HEK293 (cell line): ENCODE data around the gene LBX1.

Experiments
- CTCF ChIA-PET: fragments of 350-600 bp; formaldehyde crosslinking; extraction: SDS; loops from one replicate; lab custom pipeline; 2021; ENCODE audit warnings: antibody characterized with exemption; lab: Yijun Ruan, JAX
- POLR2A ChIA-PET: fragments of 300-600 bp; formaldehyde crosslinking; extraction: SDS; loops from one replicate; lab custom pipeline; 2020; ENCODE audit warnings: antibody characterized with exemption, inconsistent platforms; lab: Yijun Ruan, JAX
- H3K27ac ChIP-seq: fragments of 200-500 bp; sonication (Bioruptor generic); 2 replicates; pipeline ENCODE4 v1.5.1; 2014; ENCODE audit warnings: low read depth, low read length, control low read depth, inconsistent platforms; ENCODE audit errors: extremely low read depth
- H3K36me3 ChIP-seq, 2 experiments: fragments of 200-500 bp in 1 of 2; sonication (Bioruptor generic) in 1 of 2; 1 replicate in 1 of 2; 2 replicates in 1 of 2; pipeline ENCODE4 v1.5.1; 2014 to 2017; ENCODE audit warnings: inconsistent platforms in 2 of 2, low read length in 2 of 2; ENCODE audit not compliant: control insufficient read depth in 2 of 2, insufficient read depth in 1 of 2
- H3K4me1 ChIP-seq: fragments of 200-500 bp; sonication (Bioruptor generic); 2 replicates; pipeline ENCODE4 v1.5.1; 2014; ENCODE audit warnings: mild to moderate bottlenecking, low read length, inconsistent platforms; ENCODE audit not compliant: control insufficient read depth, insufficient read depth
- H3K4me3 ChIP-seq: 2 replicates; pipeline ENCODE4 v1.5.1; 2011; ENCODE audit warnings: low read depth, mild to moderate bottlenecking, control low read depth, low read length, moderate library complexity
- H3K9me3 ChIP-seq: fragments of 200-500 bp; sonication (Bioruptor generic); 2 replicates; pipeline ENCODE4 v1.5.1; 2014; ENCODE audit warnings: low read depth, low read length, inconsistent platforms; ENCODE audit not compliant: control insufficient read depth, insufficient read depth
- EGR2 ChIP-seq: fragments of 450-650 bp; formaldehyde crosslinking; IDR thresholded peaks from 2 replicates; pipeline ENCODE4 v1.5.1; 2016; ENCODE audit warnings: low read depth, missing biosample characterization, missing genetic modification characterization
- KLF10 ChIP-seq: fragments of 450-650 bp; IDR thresholded peaks from 2 replicates; pipeline ENCODE4 v1.5.1; 2018; ENCODE audit warnings: missing biosample characterization, mild to moderate bottlenecking, missing genetic modification characterization
- MEIS1 ChIP-seq: sonication (generic); formaldehyde crosslinking; IDR thresholded peaks from 2 replicates; pipeline ENCODE4 v1.8.1; 2022; ENCODE audit warnings: missing genetic modification reagents, mild to moderate bottlenecking, borderline replicate concordance
- MZF1 ChIP-seq: fragments of 450-650 bp; formaldehyde crosslinking; IDR thresholded peaks from 2 replicates; pipeline ENCODE4 v1.5.1; 2017; ENCODE audit warnings: missing biosample characterization, missing genetic modification characterization, borderline replicate concordance
- PRDM1 ChIP-seq: fragments of 450-650 bp; formaldehyde crosslinking; IDR thresholded peaks from 2 replicates; pipeline ENCODE4; 2016; ENCODE audit warnings: missing biosample characterization, missing genetic modification characterization
- RBAK ChIP-seq: fragments of 450-650 bp; formaldehyde crosslinking; IDR thresholded peaks from 2 replicates; pipeline ENCODE4 v1.5.1; 2016; ENCODE audit warnings: missing biosample characterization, missing genetic modification characterization
- SP2 ChIP-seq: fragments of 450-650 bp; formaldehyde crosslinking; IDR thresholded peaks from 2 replicates; pipeline ENCODE4 v1.5.1; 2016; ENCODE audit warnings: missing biosample characterization, missing genetic modification characterization
- SP7 ChIP-seq: fragments of 450-650 bp; formaldehyde crosslinking; IDR thresholded peaks from 2 replicates; pipeline ENCODE4 v1.5.1; 2016; ENCODE audit warnings: missing biosample characterization, missing genetic modification characterization
- ZNF10 ChIP-seq: fragments of 450-650 bp; formaldehyde crosslinking; IDR thresholded peaks from 2 replicates; pipeline ENCODE4 v1.5.1; 2017; ENCODE audit warnings: missing biosample characterization, missing genetic modification characterization
- ZNF121 ChIP-seq: fragments of 450-650 bp; formaldehyde crosslinking; IDR thresholded peaks from 2 replicates; pipeline ENCODE4 v1.5.1; 2016; ENCODE audit warnings: missing biosample characterization, missing genetic modification characterization
- ZNF2 ChIP-seq: fragments of 450-650 bp; formaldehyde crosslinking; IDR thresholded peaks from 2 replicates; pipeline ENCODE4 v1.5.1; 2016; ENCODE audit warnings: missing biosample characterization, missing genetic modification characterization
- ZNF221 ChIP-seq: fragments of 450-650 bp; formaldehyde crosslinking; IDR thresholded peaks from 2 replicates; pipeline ENCODE4 v1.5.1; 2017; ENCODE audit warnings: missing biosample characterization, missing genetic modification characterization, borderline replicate concordance
- ZNF341 ChIP-seq: fragments of 450-650 bp; formaldehyde crosslinking; IDR thresholded peaks from 2 replicates; pipeline ENCODE4; 2016; ENCODE audit warnings: low read depth, missing biosample characterization, missing genetic modification characterization
- ZNF510 ChIP-seq: fragments of 450-650 bp; formaldehyde crosslinking; IDR thresholded peaks from 2 replicates; pipeline ENCODE4 v1.5.1; 2018; ENCODE audit warnings: mild to moderate bottlenecking, missing genetic modification characterization, missing biosample characterization; ENCODE audit not compliant: insufficient replicate concordance
- ZNF544 ChIP-seq: fragments of 450-650 bp; formaldehyde crosslinking; IDR thresholded peaks from 2 replicates; pipeline ENCODE4 v1.5.0; 2017; ENCODE audit warnings: missing biosample characterization, missing genetic modification characterization
- ZNF549 ChIP-seq: fragments of 450-650 bp; IDR thresholded peaks from 2 replicates; pipeline ENCODE4 v1.5.1; 2018; ENCODE audit warnings: missing biosample characterization, missing genetic modification characterization, mild to moderate bottlenecking, inconsistent platforms, moderate library complexity
- ZNF626 ChIP-seq: fragments of 450-650 bp; sonication (Bioruptor Pico); formaldehyde crosslinking; IDR thresholded peaks from 2 replicates; pipeline ENCODE4 v1.5.1; 2018; ENCODE audit warnings: missing biosample characterization, missing genetic modification characterization, inconsistent platforms
- ZNF777 ChIP-seq: fragments of 450-650 bp; formaldehyde crosslinking; IDR thresholded peaks from 2 replicates; pipeline ENCODE4 v1.5.1; 2017; ENCODE audit warnings: missing biosample characterization, missing genetic modification characterization, borderline replicate concordance
- ZNF837 ChIP-seq: fragments of 450-650 bp; formaldehyde crosslinking; IDR thresholded peaks from 2 replicates; pipeline ENCODE4 v1.5.1; 2016; ENCODE audit warnings: missing biosample characterization, missing genetic modification characterization
- ZSCAN16 ChIP-seq: fragments of 450-650 bp; formaldehyde crosslinking; IDR thresholded peaks from 2 replicates; pipeline ENCODE4 v1.5.1; 2016; ENCODE audit warnings: missing biosample characterization, missing genetic modification characterization
- TF ChIP-seq, protein P1 (sequence below): fragments of 450-650 bp; formaldehyde crosslinking; IDR thresholded peaks from 2 replicates; pipeline ENCODE4 v1.5.1; 2017; ENCODE audit warnings: missing biosample characterization, missing genetic modification characterization
- TF ChIP-seq, protein P2 (sequence below): fragments of 450-650 bp; formaldehyde crosslinking; IDR thresholded peaks from 2 replicates; pipeline ENCODE4 v1.5.1; 2016; ENCODE audit warnings: missing biosample characterization, missing genetic modification characterization
- TF ChIP-seq, protein P3 (sequence below): fragments of 450-650 bp; formaldehyde crosslinking; IDR thresholded peaks from 2 replicates; pipeline ENCODE4 v1.5.1; 2017; ENCODE audit warnings: missing biosample characterization, missing genetic modification characterization
- TF ChIP-seq, protein P4 (sequence below): fragments of 450-650 bp; formaldehyde crosslinking; IDR thresholded peaks from 2 replicates; pipeline ENCODE4 v1.5.1; 2016; ENCODE audit warnings: missing biosample characterization, missing genetic modification characterization
- TF ChIP-seq, protein P5 (sequence below): fragments of 450-650 bp; formaldehyde crosslinking; IDR thresholded peaks from 2 replicates; pipeline ENCODE4 v1.5.1; 2016; ENCODE audit warnings: missing biosample characterization, missing genetic modification characterization, low read depth

The LBX1 gene

DNA sequence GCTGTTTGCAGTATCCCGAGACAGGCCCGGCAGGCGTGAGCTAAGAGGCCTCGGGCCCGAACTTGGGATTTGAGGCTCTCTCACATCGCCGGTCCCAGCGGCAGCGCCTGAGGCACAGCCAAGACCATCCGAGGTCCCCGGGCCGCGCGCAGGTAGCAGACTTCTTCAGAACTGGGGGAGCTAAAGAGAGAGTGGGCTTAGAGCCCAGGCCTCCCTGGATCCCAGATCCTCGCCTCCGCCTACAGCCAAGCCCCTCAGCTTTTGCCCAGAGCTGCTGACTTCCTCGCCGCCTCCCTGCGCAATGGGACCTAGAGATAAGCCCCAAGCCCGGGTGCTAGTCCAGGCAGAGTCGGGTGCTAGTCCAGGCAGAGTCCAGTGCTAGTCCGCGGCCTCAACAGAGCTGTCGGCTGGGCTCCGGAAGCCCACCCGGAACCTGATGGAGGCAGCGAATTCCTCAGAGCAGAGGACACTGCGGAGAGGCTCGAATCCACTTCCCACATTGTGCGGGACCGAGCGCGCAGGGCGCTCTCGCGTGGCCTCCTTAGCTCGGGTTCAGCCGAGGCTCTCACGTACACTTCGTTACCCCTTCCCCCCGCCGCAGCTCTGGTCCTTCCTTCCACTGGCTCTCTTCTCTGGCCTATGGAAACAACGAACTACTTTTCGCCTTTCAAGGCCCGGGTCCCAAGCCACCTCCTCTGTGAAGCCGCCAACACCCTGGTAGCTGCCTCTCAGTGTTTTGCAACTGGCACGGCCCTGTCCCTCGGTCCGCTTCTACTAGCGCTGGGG is 5.8 kb downstream of the LBX1 start:
- Histone ChIP-seq H3K36me3 (no peaks in the 10 kb centered on the region), H3K4me3 (no peak overlapping the region), H3K4me1 (no peaks in the 10 kb centered on the region; the same call in 1 of the 2 replicates), H3K27ac (no peak overlapping the region)
- POLR2A ChIA-PET, result no interaction called here
- CTCF ChIA-PET, result interaction anchor here (0.6 to 2.4 kb wide), 2 partner anchors 9 to 10 kb away, joined by 4 to 8 read pairs; no protein-coding TSS in a partner anchor
- TF ChIP-seq, protein P1, sequence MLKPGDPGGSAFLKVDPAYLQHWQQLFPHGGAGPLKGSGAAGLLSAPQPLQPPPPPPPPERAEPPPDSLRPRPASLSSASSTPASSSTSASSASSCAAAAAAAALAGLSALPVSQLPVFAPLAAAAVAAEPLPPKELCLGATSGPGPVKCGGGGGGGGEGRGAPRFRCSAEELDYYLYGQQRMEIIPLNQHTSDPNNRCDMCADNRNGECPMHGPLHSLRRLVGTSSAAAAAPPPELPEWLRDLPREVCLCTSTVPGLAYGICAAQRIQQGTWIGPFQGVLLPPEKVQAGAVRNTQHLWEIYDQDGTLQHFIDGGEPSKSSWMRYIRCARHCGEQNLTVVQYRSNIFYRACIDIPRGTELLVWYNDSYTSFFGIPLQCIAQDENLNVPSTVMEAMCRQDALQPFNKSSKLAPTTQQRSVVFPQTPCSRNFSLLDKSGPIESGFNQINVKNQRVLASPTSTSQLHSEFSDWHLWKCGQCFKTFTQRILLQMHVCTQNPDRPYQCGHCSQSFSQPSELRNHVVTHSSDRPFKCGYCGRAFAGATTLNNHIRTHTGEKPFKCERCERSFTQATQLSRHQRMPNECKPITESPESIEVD, result no peak
- no peak for TF ChIP-seq ZNF341 (tag by site-specific recombination)
- TF ChIP-seq ZSCAN16 (tag by site-specific recombination), result no peak
- TF ChIP-seq ZNF121, result no peak
- no peak for TF ChIP-seq KLF10 (tag by site-specific recombination)
- TF ChIP-seq, protein P2, sequence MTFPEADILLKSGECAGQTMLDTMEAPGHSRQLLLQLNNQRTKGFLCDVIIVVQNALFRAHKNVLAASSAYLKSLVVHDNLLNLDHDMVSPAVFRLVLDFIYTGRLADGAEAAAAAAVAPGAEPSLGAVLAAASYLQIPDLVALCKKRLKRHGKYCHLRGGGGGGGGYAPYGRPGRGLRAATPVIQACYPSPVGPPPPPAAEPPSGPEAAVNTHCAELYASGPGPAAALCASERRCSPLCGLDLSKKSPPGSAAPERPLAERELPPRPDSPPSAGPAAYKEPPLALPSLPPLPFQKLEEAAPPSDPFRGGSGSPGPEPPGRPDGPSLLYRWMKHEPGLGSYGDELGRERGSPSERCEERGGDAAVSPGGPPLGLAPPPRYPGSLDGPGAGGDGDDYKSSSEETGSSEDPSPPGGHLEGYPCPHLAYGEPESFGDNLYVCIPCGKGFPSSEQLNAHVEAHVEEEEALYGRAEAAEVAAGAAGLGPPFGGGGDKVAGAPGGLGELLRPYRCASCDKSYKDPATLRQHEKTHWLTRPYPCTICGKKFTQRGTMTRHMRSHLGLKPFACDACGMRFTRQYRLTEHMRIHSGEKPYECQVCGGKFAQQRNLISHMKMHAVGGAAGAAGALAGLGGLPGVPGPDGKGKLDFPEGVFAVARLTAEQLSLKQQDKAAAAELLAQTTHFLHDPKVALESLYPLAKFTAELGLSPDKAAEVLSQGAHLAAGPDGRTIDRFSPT (tag by site-specific recombination), result no peak
- no peak for TF ChIP-seq RBAK (tag by site-specific recombination)
- TF ChIP-seq MEIS1 (CRISPR knock-in tag), result no peak
- no peak for TF ChIP-seq ZNF549 (tag by site-specific recombination)
- TF ChIP-seq EGR2 (tag by site-specific recombination), result no peak
- TF ChIP-seq ZNF777 (tag by site-specific recombination), result no peak
- TF ChIP-seq ZNF510 (tag by site-specific recombination), result no peak
- TF ChIP-seq MZF1 (tag by site-specific recombination), result no peak
- no peak for TF ChIP-seq PRDM1 (tag by site-specific recombination)
- TF ChIP-seq, all 188 proteins: peak for 0
- no peaks in the 10 kb centered on the region for H3K9me3 ChIP-seq

DNA sequence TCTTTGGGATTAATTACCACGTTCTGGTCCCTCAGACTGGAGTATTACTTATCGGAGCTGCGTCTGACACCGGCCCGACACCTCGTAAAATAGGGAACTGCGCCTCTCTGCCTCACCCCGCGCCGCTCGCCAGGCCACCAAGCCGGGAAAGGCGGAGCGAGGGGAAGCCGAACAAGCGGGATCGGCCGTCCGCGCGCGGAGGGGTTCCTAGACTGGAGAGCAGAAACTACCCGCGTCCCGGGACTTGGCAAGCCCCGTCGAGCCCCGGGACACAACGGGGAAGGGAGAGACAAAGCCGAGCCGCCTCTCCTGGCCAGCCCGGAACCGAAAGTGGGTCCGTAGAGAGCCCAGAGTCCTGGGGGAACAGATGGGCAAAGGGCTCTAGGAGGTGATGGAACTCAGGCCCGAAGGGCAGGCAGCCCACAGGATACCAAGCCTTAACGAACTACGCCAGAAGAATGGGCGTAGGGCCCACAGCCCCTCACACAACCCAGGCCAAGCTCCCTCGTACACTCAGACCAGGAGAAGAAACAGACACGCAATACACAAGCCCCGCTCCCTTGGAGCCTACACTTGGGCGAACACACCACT is 6.5 kb downstream of the LBX1 start:
- ChIA-PET CTCF (interaction anchor here (1.9 to 2.4 kb wide), 2 partner anchors 8 to 62 kb away, joined by 4 to 8 read pairs; no protein-coding TSS in a partner anchor), POLR2A (no interaction called here)
- Histone ChIP-seq H3K27ac (no peak overlapping the region), H3K9me3 (no peaks in the 10 kb centered on the region), H3K4me1 (no peaks in the 10 kb centered on the region), H3K4me3 (no peak overlapping the region), H3K36me3 (no peaks in the 10 kb centered on the region)
- TF ChIP-seq ZNF221 (no peak), ZNF10 (tag by site-specific recombination) (no peak), SP7 (tag by site-specific recombination) (no peak), ZNF2 (tag by site-specific recombination) (no peak), ZNF837 (no peak), ZNF626 (tag by site-specific recombination) (no peak), ZNF544 (tag by site-specific recombination) (no peak), SP2 (tag by site-specific recombination) (no peak)
- TF ChIP-seq, protein P3, sequence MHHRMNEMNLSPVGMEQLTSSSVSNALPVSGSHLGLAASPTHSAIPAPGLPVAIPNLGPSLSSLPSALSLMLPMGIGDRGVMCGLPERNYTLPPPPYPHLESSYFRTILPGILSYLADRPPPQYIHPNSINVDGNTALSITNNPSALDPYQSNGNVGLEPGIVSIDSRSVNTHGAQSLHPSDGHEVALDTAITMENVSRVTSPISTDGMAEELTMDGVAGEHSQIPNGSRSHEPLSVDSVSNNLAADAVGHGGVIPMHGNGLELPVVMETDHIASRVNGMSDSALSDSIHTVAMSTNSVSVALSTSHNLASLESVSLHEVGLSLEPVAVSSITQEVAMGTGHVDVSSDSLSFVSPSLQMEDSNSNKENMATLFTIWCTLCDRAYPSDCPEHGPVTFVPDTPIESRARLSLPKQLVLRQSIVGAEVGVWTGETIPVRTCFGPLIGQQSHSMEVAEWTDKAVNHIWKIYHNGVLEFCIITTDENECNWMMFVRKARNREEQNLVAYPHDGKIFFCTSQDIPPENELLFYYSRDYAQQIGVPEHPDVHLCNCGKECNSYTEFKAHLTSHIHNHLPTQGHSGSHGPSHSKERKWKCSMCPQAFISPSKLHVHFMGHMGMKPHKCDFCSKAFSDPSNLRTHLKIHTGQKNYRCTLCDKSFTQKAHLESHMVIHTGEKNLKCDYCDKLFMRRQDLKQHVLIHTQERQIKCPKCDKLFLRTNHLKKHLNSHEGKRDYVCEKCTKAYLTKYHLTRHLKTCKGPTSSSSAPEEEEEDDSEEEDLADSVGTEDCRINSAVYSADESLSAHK (tag by site-specific recombination), result no peak
- TF ChIP-seq, protein P4, sequence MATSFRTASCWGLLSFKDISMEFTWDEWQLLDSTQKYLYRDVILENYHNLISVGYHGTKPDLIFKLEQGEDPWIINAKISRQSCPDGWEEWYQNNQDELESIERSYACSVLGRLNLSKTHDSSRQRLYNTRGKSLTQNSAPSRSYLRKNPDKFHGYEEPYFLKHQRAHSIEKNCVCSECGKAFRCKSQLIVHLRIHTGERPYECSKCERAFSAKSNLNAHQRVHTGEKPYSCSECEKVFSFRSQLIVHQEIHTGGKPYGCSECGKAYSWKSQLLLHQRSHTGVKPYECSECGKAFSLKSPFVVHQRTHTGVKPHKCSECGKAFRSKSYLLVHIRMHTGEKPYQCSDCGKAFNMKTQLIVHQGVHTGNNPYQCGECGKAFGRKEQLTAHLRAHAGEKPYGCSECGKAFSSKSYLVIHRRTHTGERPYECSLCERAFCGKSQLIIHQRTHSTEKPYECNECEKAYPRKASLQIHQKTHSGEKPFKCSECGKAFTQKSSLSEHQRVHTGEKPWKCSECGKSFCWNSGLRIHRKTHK (tag by site-specific recombination), result no peak
- TF ChIP-seq, protein P5, sequence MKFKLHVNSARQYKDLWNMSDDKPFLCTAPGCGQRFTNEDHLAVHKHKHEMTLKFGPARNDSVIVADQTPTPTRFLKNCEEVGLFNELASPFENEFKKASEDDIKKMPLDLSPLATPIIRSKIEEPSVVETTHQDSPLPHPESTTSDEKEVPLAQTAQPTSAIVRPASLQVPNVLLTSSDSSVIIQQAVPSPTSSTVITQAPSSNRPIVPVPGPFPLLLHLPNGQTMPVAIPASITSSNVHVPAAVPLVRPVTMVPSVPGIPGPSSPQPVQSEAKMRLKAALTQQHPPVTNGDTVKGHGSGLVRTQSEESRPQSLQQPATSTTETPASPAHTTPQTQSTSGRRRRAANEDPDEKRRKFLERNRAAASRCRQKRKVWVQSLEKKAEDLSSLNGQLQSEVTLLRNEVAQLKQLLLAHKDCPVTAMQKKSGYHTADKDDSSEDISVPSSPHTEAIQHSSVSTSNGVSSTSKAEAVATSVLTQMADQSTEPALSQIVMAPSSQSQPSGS, result no peak
